ENCODE measurements around the gene STXBP3. TPM values are rescaled to one million over a fixed set of nuclear protein-coding genes. Genes with fewer than 3 reads are reported as not detected.
A peak's percentile ranks its signal among the peaks of the same experiment; 100 is the strongest.
"Not testable (repeated sequence)": the region's sequence is repeated elsewhere in the genome, so short reads cannot be mapped to it uniquely, and the experiment has no call there.

The STXBP3 gene, protein sequence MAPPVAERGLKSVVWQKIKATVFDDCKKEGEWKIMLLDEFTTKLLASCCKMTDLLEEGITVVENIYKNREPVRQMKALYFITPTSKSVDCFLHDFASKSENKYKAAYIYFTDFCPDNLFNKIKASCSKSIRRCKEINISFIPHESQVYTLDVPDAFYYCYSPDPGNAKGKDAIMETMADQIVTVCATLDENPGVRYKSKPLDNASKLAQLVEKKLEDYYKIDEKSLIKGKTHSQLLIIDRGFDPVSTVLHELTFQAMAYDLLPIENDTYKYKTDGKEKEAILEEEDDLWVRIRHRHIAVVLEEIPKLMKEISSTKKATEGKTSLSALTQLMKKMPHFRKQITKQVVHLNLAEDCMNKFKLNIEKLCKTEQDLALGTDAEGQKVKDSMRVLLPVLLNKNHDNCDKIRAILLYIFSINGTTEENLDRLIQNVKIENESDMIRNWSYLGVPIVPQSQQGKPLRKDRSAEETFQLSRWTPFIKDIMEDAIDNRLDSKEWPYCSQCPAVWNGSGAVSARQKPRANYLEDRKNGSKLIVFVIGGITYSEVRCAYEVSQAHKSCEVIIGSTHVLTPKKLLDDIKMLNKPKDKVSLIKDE
- total RNA-seq (ENCODE audit: unreplicated experiment), result 19.5 TPM
- long read RNA-seq, partial matches to known transcripts, result 0 of 3 reads
- long read RNA-seq, other reads (novel, unspliced or antisense), result 1 of 3 reads

DNA sequence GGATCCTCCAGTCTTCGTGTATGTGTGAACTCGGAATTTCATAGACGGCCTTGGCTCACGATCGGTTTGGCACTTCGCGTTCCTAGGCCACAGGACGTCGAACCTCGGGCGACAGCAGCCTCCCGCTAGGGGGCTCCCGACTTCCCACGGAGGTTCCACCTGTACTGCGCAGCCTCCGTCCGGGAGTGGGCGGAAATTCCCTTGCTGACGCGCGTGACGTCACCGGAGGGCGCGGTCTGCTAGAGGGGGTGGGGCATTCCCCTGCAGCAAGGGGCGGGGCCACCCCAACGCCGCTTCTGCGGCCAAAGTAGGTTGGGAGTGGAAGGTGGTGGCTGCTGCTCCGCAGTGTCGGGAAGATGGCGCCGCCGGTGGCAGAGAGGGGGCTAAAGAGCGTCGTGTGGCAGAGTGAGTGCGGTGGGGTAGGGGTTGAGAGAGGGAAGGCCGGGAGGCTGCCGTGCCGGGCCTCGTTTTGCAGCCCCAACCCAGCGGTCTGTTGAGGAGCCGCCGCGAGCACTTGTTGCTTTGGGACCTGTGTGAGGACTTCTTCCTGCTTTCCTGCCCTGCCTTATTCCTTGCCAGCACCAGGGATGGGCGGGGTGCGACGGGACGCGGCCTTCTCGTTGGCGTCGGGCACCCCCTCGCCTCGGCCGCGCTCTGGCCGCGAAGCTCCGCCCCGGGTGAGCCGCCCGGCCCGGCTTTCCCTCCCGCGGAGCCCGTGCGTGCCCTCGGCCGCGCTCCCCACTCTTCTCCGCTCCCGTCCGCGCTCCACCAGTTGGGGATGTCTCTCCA is at the start of gene STXBP3:
Gene STXBP3 (plus strand): TSS at position 293 of the 789 bp plus-strand sequence. CDS start 64 bp downstream, at position 357.
- peak; percentile 100 for DNase-seq
- Mint-ChIP-seq H3K27me3 (ENCODE audit: unreplicated experiment) (peaks cover 11% of the 10 kb centered on the region), H3K36me3 (ENCODE audit: unreplicated experiment) (no peaks in the 10 kb centered on the region), H3K27ac (ENCODE audit: unreplicated experiment) (peak within 1 kb of the TSS; percentile 91), H3K4me1 (ENCODE audit: low read depth, unreplicated experiment) (peaks cover 3% of the 10 kb centered on the region), H3K9me3 (ENCODE audit: unreplicated experiment) (peaks cover 5% of the 10 kb centered on the region), H3K4me3 (ENCODE audit: unreplicated experiment) (peak within 1 kb of the TSS; percentile 100)
- TF ChIP-seq, protein P1, sequence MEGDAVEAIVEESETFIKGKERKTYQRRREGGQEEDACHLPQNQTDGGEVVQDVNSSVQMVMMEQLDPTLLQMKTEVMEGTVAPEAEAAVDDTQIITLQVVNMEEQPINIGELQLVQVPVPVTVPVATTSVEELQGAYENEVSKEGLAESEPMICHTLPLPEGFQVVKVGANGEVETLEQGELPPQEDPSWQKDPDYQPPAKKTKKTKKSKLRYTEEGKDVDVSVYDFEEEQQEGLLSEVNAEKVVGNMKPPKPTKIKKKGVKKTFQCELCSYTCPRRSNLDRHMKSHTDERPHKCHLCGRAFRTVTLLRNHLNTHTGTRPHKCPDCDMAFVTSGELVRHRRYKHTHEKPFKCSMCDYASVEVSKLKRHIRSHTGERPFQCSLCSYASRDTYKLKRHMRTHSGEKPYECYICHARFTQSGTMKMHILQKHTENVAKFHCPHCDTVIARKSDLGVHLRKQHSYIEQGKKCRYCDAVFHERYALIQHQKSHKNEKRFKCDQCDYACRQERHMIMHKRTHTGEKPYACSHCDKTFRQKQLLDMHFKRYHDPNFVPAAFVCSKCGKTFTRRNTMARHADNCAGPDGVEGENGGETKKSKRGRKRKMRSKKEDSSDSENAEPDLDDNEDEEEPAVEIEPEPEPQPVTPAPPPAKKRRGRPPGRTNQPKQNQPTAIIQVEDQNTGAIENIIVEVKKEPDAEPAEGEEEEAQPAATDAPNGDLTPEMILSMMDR (IDR thresholded peaks at IDR 0.05; ENCODE audit: partially characterized antibody, unreplicated experiment), result peak; percentile 84

DNA sequence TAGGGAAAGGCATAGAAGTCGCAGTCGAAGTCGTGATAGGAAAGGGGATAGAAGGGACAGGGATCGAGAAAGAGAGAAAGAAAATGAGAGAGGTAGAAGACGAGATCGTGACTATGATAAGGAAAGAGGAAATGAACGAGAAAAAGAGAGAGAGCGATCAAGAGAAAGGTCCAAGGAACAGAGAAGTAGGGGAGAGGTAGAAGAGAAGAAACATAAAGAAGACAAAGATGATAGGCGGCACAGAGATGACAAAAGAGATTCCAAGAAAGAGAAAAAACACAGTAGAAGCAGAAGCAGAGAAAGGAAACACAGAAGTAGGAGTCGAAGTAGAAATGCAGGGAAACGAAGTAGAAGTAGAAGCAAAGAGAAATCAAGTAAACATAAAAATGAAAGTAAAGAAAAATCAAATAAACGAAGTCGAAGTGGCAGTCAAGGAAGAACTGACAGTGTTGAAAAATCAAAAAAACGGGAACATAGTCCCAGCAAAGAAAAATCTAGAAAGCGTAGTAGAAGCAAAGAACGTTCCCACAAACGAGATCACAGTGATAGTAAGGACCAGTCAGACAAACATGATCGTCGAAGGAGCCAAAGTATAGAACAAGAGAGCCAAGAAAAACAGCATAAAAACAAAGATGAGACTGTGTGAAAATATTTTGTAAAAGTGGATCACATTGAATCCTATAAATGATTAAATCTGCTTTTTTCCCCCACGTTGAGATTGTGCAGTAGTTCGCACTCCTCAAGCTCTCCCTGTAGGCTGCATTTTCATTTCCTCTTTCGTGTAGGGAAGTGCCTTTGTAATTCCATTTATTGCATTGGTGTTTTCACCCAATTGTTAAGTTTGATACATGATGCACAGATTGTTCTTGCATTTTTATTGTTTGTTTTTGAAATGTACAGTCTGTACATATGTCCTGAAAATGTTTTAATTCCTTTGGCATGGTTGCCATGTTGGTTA is 46.8 kb upstream of the STXBP3 start:
- no peak overlapping the region for H3K27ac Mint-ChIP-seq (ENCODE audit: unreplicated experiment)
- H3K27me3 Mint-ChIP-seq (ENCODE audit: unreplicated experiment), result no peaks in the 10 kb centered on the region
- no peaks in the 10 kb centered on the region for H3K4me1 Mint-ChIP-seq (ENCODE audit: low read depth, unreplicated experiment)
- H3K9me3 Mint-ChIP-seq (ENCODE audit: unreplicated experiment), result no peaks in the 10 kb centered on the region
- DNase-seq, result no peak
- TF ChIP-seq, protein P1 (IDR thresholded peaks at IDR 0.05; ENCODE audit: partially characterized antibody, unreplicated experiment), result no peak
- H3K4me3 Mint-ChIP-seq (ENCODE audit: unreplicated experiment), result no peak overlapping the region
- no peaks in the 10 kb centered on the region for H3K36me3 Mint-ChIP-seq (ENCODE audit: unreplicated experiment)

DNA sequence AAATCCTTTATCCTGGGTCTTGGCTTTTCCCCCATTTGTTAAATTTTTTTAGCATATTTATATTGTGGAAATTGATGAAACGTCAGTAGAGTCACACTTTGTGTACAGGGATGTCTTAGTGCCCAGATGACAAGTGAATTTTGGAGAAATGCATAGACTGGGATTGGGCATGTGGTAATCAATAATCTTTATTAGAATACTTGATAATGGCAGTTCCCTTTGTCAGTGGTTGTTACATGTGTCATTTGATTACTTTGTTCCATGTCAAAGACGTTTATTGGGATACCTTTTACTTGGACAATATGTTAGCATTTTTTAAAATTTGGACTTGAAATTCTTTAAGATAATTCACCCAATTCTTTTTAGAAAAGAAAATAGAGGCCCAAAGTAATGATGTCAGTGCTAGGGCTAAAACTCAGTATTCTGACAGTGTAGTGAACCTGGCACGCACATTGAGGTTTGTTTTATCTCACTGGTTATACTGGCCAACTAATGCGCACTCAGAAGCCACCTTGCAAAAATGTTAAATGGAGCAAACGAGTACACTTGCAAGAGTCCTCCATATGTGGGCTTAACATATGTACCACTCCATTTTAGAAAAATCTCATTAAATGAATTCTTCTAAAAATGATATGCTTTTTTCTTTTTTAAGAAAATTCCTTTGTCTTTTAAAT is 45.2 kb upstream of the STXBP3 start:
- H3K4me1 Mint-ChIP-seq (ENCODE audit: low read depth, unreplicated experiment), result no peaks in the 10 kb centered on the region
- TF ChIP-seq, protein P1 (IDR thresholded peaks at IDR 0.05; ENCODE audit: partially characterized antibody, unreplicated experiment), result no peak
- no peaks in the 10 kb centered on the region for H3K27me3 Mint-ChIP-seq (ENCODE audit: unreplicated experiment)
- peaks cover 3% of the 10 kb centered on the region for H3K9me3 Mint-ChIP-seq (ENCODE audit: unreplicated experiment)
- no peak overlapping the region for H3K4me3 Mint-ChIP-seq (ENCODE audit: unreplicated experiment)
- no peaks in the 10 kb centered on the region for H3K36me3 Mint-ChIP-seq (ENCODE audit: unreplicated experiment)
- H3K27ac Mint-ChIP-seq (ENCODE audit: unreplicated experiment), result no peak overlapping the region
- DNase-seq, result no peak

DNA sequence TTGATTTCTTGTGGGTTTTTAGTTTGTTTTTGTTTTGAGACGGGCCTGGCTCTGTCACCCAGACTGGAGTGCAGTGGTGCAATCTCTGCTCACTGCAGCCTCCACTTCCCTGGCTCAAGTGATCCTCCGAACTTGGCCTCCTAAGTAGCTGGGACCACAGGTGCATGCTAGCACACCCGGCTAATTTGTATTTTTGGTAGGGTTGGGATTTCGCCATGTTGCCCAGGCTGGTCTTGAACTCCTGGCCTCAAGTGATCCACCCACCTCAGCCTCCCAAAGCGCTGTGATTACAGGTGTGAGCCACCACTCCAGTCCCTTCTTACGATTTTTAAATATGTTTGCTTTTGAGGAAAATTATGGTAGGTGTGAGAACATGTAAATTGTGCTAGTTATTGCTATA is 44.4 kb upstream of the STXBP3 start:
- H3K4me3 Mint-ChIP-seq (ENCODE audit: unreplicated experiment); H3K9me3 Mint-ChIP-seq (ENCODE audit: unreplicated experiment); H3K36me3 Mint-ChIP-seq (ENCODE audit: unreplicated experiment); H3K27ac Mint-ChIP-seq (ENCODE audit: unreplicated experiment); H3K27me3 Mint-ChIP-seq (ENCODE audit: unreplicated experiment); DNase-seq; H3K4me1 Mint-ChIP-seq (ENCODE audit: low read depth, unreplicated experiment): not testable (repeated sequence)

All from glutamatergic neuron (in vitro differentiated cells).